Transverse colon (tissue), 4 donors: ENCODE measurements around the gene TIMM17A. TPM values are rescaled to one million over a fixed set of nuclear protein-coding genes. Genes with fewer than 3 reads are reported as not detected.

ENCODE experiments used
- DNase-seq: peaks from one replicate; pipeline ENCODE4 v3.0.0-alpha.2; 2019
- H3K27ac ChIP-seq, 4 donors: fragments of 200-600 bp; sonication (generic); 2 replicates each; pipeline ENCODE4 v1.5.1; 2016 to 2018; ENCODE audit warnings: inconsistent platforms in 4 of 4
- H3K27me3 ChIP-seq: fragments of 200-600 bp; sonication (generic); 2 replicates; pipeline ENCODE4 v1.5.1; 2017; ENCODE audit warnings: inconsistent platforms
- H3K36me3 ChIP-seq, 4 donors: fragments of 200-600 bp; sonication (generic); 2 replicates each; pipeline ENCODE4 v1.5.1; 2017 to 2019; ENCODE audit warnings: inconsistent platforms in 4 of 4
- H3K4me1 ChIP-seq, 4 donors: fragments of 200-600 bp; sonication (generic); 2 replicates each; pipeline ENCODE4 v1.5.1; 2017 to 2020; ENCODE audit warnings: inconsistent platforms in 4 of 4
- H3K4me3 ChIP-seq, 4 donors: fragments of 200-600 bp; sonication (generic); 1 replicate in 1 of 4; 2 replicates in 3 of 4; pipeline versions ENCODE4 v1.5.1 to v1.6.1; 2017 to 2019; ENCODE audit warnings: inconsistent platforms in 4 of 4
- H3K9me3 ChIP-seq, 2 donors: fragments of 200-600 bp; sonication (generic); 2 replicates each; pipeline ENCODE4 v1.5.1; 2017 to 2019; ENCODE audit warnings: inconsistent platforms in 2 of 2
- EP300 ChIP-seq: sonication (generic); formaldehyde crosslinking; IDR thresholded peaks from one replicate; pipeline ENCODE4 v1.6.1; 2017; ENCODE audit warnings: antibody characterized with exemption, low read depth
- POLR2A ChIP-seq: fragments of 450-650 bp; IDR thresholded peaks from one replicate; pipeline ENCODE4 v1.6.1; 2016; ENCODE audit warnings: antibody characterized with exemption, mild to moderate bottlenecking, moderate library complexity
- POLR2AphosphoS5 ChIP-seq, 3 donors: sonication (generic); formaldehyde crosslinking; IDR thresholded peaks; one replicate each; pipeline ENCODE4 v1.6.1; 2016; ENCODE audit warnings: antibody characterized with exemption in 3 of 3
- whole genome bisulfite sequencing, 2 donors: methylation state at CpG; one replicate each; pipeline ENCODE4 v1.1.5; 2018; ENCODE audit warnings: low coverage in 1 of 2; 5-methylcytosine and 5-hydroxymethylcytosine counted together
- in situ Hi-C, 4 donors: fragments of 200-750 bp; cut with MboI; loops; one replicate each; pipeline versions ENCODE4 v1.15.0 to v1.15.1; 2017; ENCODE audit warnings: low sequenced_read_pairs in 3 of 4, low pct_ligation_motif_present in 1 of 4, low pct_unique_long_range_greater_than_20kb in 1 of 4
- intact Hi-C: fragments of 100-400 bp; cut with DNase I; formaldehyde crosslinking; loops from one replicate; pipeline ENCODE4 v1.15.1; 2023; ENCODE audit warnings: low total_unique reads
- total RNA-seq, 4 donors: library from RNA; depleted of rRNA; stranded (reverse); fragments of >200 nt; gene quantifications; one replicate each; pipeline ENCODE4 v1.1.0, GENCODE V29; 2016
- TF ChIP-seq, protein P1 (sequence below), 5 experiments: fragments of 200-600 bp in 3 of 5; fragments of 450-650 bp in 2 of 5; sonication (generic) in 3 of 5; IDR thresholded peaks; 1 replicate in 2 of 5; 2 replicates in 3 of 5; pipeline ENCODE4 v1.5.1; 2016 to 2017; ENCODE audit warnings: antibody characterized with exemption in 5 of 5, inconsistent platforms in 3 of 5, mild to moderate bottlenecking in 2 of 5, moderate library complexity in 1 of 5

The TIMM17A gene
- total RNA-seq, 4 donors from 2014 or later = 3.0 to 37.0 (median 33.7) TPM

DNA sequence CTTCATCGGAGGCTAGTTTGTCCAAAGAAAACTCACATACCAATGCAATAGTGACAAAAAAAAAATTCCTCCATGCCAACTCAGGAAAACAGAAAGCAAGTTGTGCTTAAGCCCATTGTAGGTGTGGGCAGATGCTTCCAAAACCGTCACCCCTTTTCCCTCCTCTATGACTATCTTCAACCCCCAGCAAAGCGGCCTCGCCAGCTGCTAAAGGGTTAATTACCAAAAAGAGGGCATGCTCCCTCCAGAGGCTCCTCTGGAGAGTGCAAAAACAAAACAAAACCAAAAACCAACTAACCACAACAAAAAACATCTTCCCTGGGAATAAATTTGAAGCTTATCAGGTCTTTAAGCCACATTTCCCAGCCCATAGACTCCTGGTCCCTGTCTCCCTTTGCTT lies 10.1 kb upstream of the TIMM17A start:
- 53 to 59% methylated on average over 4 of the region's 4 CpGs for WGBS, 2 donors
- no peak for DNase-seq
- H3K4me1 ChIP-seq = peaks cover 0 to 10% (median 7%) of the 10 kb centered on the region in 4 donors
- H3K27ac ChIP-seq = peak overlapping the region; percentile 84 to 91 (median 87)
- in situ Hi-C loops = no loop called here
- H3K4me3 ChIP-seq = peak overlapping the region; percentile 40 to 57 (median 50)
- no peaks in the 10 kb centered on the region for H3K36me3 ChIP-seq
- no peaks in the 10 kb centered on the region for H3K9me3 ChIP-seq
- intact Hi-C loops = no loop called here
- TF ChIP-seq, protein P1, sequence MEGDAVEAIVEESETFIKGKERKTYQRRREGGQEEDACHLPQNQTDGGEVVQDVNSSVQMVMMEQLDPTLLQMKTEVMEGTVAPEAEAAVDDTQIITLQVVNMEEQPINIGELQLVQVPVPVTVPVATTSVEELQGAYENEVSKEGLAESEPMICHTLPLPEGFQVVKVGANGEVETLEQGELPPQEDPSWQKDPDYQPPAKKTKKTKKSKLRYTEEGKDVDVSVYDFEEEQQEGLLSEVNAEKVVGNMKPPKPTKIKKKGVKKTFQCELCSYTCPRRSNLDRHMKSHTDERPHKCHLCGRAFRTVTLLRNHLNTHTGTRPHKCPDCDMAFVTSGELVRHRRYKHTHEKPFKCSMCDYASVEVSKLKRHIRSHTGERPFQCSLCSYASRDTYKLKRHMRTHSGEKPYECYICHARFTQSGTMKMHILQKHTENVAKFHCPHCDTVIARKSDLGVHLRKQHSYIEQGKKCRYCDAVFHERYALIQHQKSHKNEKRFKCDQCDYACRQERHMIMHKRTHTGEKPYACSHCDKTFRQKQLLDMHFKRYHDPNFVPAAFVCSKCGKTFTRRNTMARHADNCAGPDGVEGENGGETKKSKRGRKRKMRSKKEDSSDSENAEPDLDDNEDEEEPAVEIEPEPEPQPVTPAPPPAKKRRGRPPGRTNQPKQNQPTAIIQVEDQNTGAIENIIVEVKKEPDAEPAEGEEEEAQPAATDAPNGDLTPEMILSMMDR (IDR thresholded peaks at IDR 0.05) = peak; percentile 18 to 40 (median 28)
- no peak for TF ChIP-seq POLR2AphosphoS5 (IDR thresholded peaks at IDR 0.05)
- peaks cover 32% of the 10 kb centered on the region for H3K27me3 ChIP-seq

DNA sequence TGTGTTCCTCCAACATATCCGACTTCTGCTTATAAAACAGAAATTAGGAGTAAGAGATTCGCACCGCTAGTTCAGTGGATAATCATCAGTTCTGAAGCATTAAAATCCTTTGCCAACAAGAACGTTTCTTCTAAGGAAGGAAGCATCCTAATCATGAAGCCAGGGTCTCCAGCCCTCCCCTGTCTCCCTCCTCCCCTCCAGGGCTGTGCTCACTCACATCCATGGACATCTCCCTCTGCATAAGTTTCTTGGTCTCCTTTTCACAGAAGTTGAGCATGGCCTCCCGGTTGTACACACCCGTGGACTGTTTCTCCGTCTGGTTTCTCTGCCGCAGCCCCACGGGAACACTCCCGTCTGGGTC lies 9.5 kb upstream of the TIMM17A start:
- peaks cover 0 to 10% (median 7%) of the 10 kb centered on the region in 4 donors for H3K4me1 ChIP-seq
- in situ Hi-C loops (no loop called here), intact Hi-C loops (loop anchor here (2.0 kb wide), 1 partner anchor 49 kb away; no protein-coding TSS in a partner anchor)
- 30 to 63% methylated on average over 3 to 10 of the region's 10 CpGs for WGBS, 2 donors
- H3K36me3 ChIP-seq = no peaks in the 10 kb centered on the region
- TF ChIP-seq, protein P1 (IDR thresholded peaks at IDR 0.05) = no peak
- no peak for TF ChIP-seq POLR2A
- no peak for TF ChIP-seq POLR2AphosphoS5 (IDR thresholded peaks at IDR 0.05)
- no peak for TF ChIP-seq EP300
- peak overlapping the region; percentile 84 to 91 (median 87) for H3K27ac ChIP-seq
- peaks cover 32% of the 10 kb centered on the region for H3K27me3 ChIP-seq
- DNase-seq = no peak
- peak overlapping the region; percentile 40 to 57 (median 50) for H3K4me3 ChIP-seq
- H3K9me3 ChIP-seq = no peaks in the 10 kb centered on the region

DNA sequence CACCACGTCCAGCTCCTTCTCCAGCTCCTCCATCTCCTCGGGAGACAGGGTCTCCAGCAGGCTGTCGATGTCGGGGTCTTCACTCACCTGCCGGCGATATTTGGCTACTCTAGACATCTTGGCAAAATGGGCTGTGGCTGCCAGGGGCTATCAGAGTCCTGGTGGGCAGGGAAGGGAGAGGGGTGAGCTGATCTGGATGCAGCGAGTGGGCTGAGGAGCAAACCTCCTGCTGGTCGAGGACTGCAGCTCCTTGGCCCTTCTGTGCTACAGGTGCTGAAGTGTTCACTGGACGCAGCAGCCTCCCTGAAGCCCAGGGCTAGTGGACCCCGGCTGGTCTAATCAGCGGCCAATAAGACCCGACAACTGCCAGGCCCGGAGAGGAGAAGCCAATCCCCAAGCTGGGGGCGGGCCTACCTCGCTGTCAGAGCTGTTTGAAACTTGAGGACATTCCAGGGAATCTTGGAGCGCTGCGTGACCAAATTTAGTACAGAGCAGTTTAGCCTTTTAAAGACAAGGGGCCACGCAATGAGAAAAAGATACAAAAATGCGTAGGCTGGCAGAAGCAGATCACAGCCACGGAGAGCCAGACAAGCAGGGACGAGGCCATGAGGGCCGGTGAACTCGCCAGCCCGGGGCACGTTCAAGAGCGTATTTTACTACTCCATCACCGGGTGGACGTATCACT lies 8.9 kb upstream of the TIMM17A start, which contains the start of gene LMOD1:
TSS of gene LMOD1 (minus strand) at position 325 of the 685 bp plus-strand sequence. CDS start at position 117, 208 bp downstream.
- WGBS, 2 donors = 2 to 8% methylated on average over 9 to 27 of the region's 28 CpGs
- Histone ChIP-seq H3K36me3 (no peaks in the 10 kb centered on the region), H3K4me3 (peak within 1 kb of the TSS; percentile 40 to 57 (median 50)), H3K9me3 (no peaks in the 10 kb centered on the region), H3K4me1 (peaks cover 0 to 10% (median 7%) of the 10 kb centered on the region in 4 donors), H3K27ac (peak within 1 kb of the TSS; percentile 84 to 91 (median 88)), H3K27me3 (peaks cover 32% of the 10 kb centered on the region)
- DNase-seq = peak; percentile 82
- TF ChIP-seq POLR2A (peak; percentile 91), POLR2AphosphoS5 (IDR thresholded peaks at IDR 0.05) (peak; percentile 95 to 98 (median 97)), EP300 (no peak)
- TF ChIP-seq, protein P1 (IDR thresholded peaks at IDR 0.05) = peak in 2 of 5 experiments; percentile 11 to 13
- in situ Hi-C loops = no loop called here
- intact Hi-C loops = loop anchor here (2.0 kb wide), 1 partner anchor 50 kb away; no protein-coding TSS in a partner anchor

DNA sequence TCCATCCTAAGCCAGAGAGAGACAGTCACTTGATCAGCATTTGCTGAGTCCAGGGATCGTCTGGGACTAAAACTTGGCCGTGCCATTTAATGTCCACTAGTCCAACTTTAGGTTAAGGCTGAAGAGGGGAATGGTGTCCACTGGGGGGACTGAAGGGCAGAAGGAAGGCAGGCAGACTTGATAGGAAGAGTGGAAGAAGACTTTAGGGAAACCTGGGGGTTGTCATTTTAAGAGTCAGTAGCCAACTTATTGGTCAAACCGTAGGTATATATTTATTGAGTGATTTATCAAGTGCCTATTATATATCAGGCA lies 7.7 kb upstream of the TIMM17A start:
- 45 to 67% methylated on average over 1 to 3 of the region's 3 CpGs for WGBS, 2 donors
- H3K27me3 ChIP-seq = peaks cover 32% of the 10 kb centered on the region
- in situ Hi-C loops (no loop called here), intact Hi-C loops (loop anchor here (2.0 kb wide), 1 partner anchor 51 kb away; no protein-coding TSS in a partner anchor)
- H3K9me3 ChIP-seq = no peaks in the 10 kb centered on the region
- TF ChIP-seq EP300 = no peak
- no peak for TF ChIP-seq POLR2AphosphoS5 (IDR thresholded peaks at IDR 0.05)
- TF ChIP-seq, protein P1 (IDR thresholded peaks at IDR 0.05) = no peak
- no peak for TF ChIP-seq POLR2A
- no peak for DNase-seq
- H3K4me3 ChIP-seq = peak overlapping the region in 2 of 4 donors; percentile 40 to 57
- no peaks in the 10 kb centered on the region for H3K36me3 ChIP-seq
- peak overlapping the region; percentile 84 to 91 (median 88) for H3K27ac ChIP-seq
- peaks cover 0 to 10% (median 7%) of the 10 kb centered on the region in 4 donors for H3K4me1 ChIP-seq
